ENCODE measurements around the gene FGF2.
"Not testable (repeated sequence)": the region's sequence is repeated elsewhere in the genome, so short reads cannot be mapped to it uniquely, and the experiment has no call there.

FGF2 gene

GRCh38 chr4:122815248-122815647 is 11.4 kb upstream of the FGF2 start:
- no peak for DNase-seq

GRCh38 chr4:122816476-122816875 is 10.2 kb upstream of the FGF2 start:
- no peak for DNase-seq

- no peak for DNase-seq
Measured at GRCh38 chr4:122819708-122820449, 6.8 kb upstream of the FGF2 start.

GRCh38 chr4:122821092-122821491 is 5.5 kb upstream of the FGF2 start:
- DNase-seq, result no peak

GRCh38 chr4:122822466-122822865 is 4.2 kb upstream of the FGF2 start:
- DNase-seq, result no peak

GRCh38 chr4:122823476-122823875 is 3.2 kb upstream of the FGF2 start:
- no peak for DNase-seq

GRCh38 chr4:122824616-122825015 is 2.0 kb upstream of the FGF2 start:
- DNase-seq, result no peak

- no peak for DNase-seq
Measured at GRCh38 chr4:122826079-122826527, 528 bp upstream of the FGF2 start.

- DNase-seq, result peak; percentile 12 to 18
Measured at GRCh38 chr4:122827258-122827878, 737 bp downstream of the FGF2 start.

- DNase-seq, result no peak
Measured at GRCh38 chr4:122827879-122828601, 1.4 kb downstream of the FGF2 start.

- no peak for DNase-seq
Measured at GRCh38 chr4:122830426-122831095, 3.9 kb downstream of the FGF2 start.

GRCh38 chr4:122831515-122832196 is 5.0 kb downstream of the FGF2 start:
- no peak for DNase-seq

- DNase-seq, result no peak
Measured at GRCh38 chr4:122832732-122833131, 6.1 kb downstream of the FGF2 start.

GRCh38 chr4:122833999-122834398 is 7.4 kb downstream of the FGF2 start:
- no peak for DNase-seq

GRCh38 chr4:122836941-122837340 is 10.3 kb downstream of the FGF2 start:
- no peak for DNase-seq

- no peak for DNase-seq
Measured at GRCh38 chr4:122838034-122838433, 11.4 kb downstream of the FGF2 start.

GRCh38 chr4:122842392-122842791 is 15.8 kb downstream of the FGF2 start:
- no peak for DNase-seq

GRCh38 chr4:122842984-122843531 is 16.4 kb downstream of the FGF2 start:
- no peak for DNase-seq

- DNase-seq, result not testable (repeated sequence)
Measured at GRCh38 chr4:122844391-122844790, 17.8 kb downstream of the FGF2 start.

- no peak for DNase-seq
Measured at GRCh38 chr4:122845066-122845465, 18.4 kb downstream of the FGF2 start.

GRCh38 chr4:122845760-122846159 is 19.1 kb downstream of the FGF2 start:
- no peak for DNase-seq

- DNase-seq, result no peak
Measured at GRCh38 chr4:122847931-122848330, 21.3 kb downstream of the FGF2 start.
